HG02610 (cell line): ENCODE measurements around the gene WDR55.
A peak's percentile ranks its signal among the peaks of the same experiment; 100 is the strongest.
"Not testable (repeated sequence)": the region's sequence is repeated elsewhere in the genome, so short reads cannot be mapped to it uniquely, and the experiment has no call there.

Source experiments
- ATAC-seq: cut with Tn5 transposase; IDR thresholded peaks from one replicate; pipeline ENCODE4 v1.9.1; 2021; ENCODE audit warnings: mild to moderate bottlenecking, moderate library complexity; ENCODE audit not compliant: unreplicated experiment

Gene WDR55

GRCh38 chr5:140708787-140709186 is 44.1 kb downstream of the WDR55 start:
- ATAC-seq = not testable (repeated sequence)

GRCh38 chr5:140710899-140711552 is 46.3 kb downstream of the WDR55 start:
- ATAC-seq = peak; percentile 89

- ATAC-seq = no peak
Measured at GRCh38 chr5:140711794-140712193, 47.1 kb downstream of the WDR55 start.

- ATAC-seq = no peak
Measured at GRCh38 chr5:140713562-140714094, 48.9 kb downstream of the WDR55 start.

GRCh38 chr5:140716238-140716637 is 51.5 kb downstream of the WDR55 start:
- not testable (repeated sequence) for ATAC-seq

- ATAC-seq = no peak
Measured at GRCh38 chr5:140718266-140718592, 53.5 kb downstream of the WDR55 start.

- not testable (repeated sequence) for ATAC-seq
Measured at GRCh38 chr5:140720738-140721137, 56.0 kb downstream of the WDR55 start.

GRCh38 chr5:140721395-140721794 is 56.7 kb downstream of the WDR55 start:
- not testable (repeated sequence) for ATAC-seq
